IMR-90 (cell line): ENCODE data around the gene HSP90AB1. TPM values are rescaled to one million over a fixed set of nuclear protein-coding genes. Genes with fewer than 3 reads are reported as not detected.

Experiments used
- ATAC-seq: fragments of 200-7000 bp; cut with Tn5 transposase; 2 replicates; pipeline ENCODE4 v1.9.1; 2020; ENCODE audit warnings: low read depth, mild to moderate bottlenecking, moderate library complexity
- BruUV-seq: library from RNA; stranded (reverse); fragments of 400-500 nt; replicated peaks from 2 replicates; lab custom pipeline; 2021; lab: Mats Ljungman, UMichigan
- CTCF ChIA-PET: fragments of 300-600 bp; formaldehyde crosslinking; extraction: SDS; loops from one replicate; lab custom pipeline; 2021; ENCODE audit warnings: antibody characterized with exemption; lab: Yijun Ruan, JAX
- POLR2A ChIA-PET: fragments of 300-600 bp; sonication (Branson Sonifier 250); formaldehyde crosslinking; loops from one replicate; lab custom pipeline; 2022; ENCODE audit warnings: antibody characterized with exemption; ENCODE audit not compliant: unreplicated experiment; lab: Charles Lee
- DNase-seq: peaks from one replicate; pipeline ENCODE4 v3.0.0; 2013
- H2AFZ ChIP-seq: replicated peaks from 2 replicates; pipeline ENCODE3; 2013; ENCODE audit warnings: low read length, mild to moderate bottlenecking; ENCODE audit not compliant: poor library complexity
- H2AK5ac ChIP-seq: 2 replicates; pipeline ENCODE4 v1.6.1; 2013; ENCODE audit warnings: low read depth, low read length, inconsistent platforms
- H2AK9ac ChIP-seq: replicated peaks from 2 replicates; pipeline ENCODE3; 2013; ENCODE audit warnings: mild to moderate bottlenecking, low read depth, low read length, moderate library complexity; ENCODE audit not compliant: poor library complexity
- H2BK120ac ChIP-seq: 2 replicates; pipeline ENCODE4 v1.6.1; 2013; ENCODE audit warnings: low read depth, low read length, inconsistent platforms
- H2BK15ac ChIP-seq: 3 replicates; pipeline ENCODE4 v1.6.1; 2013; ENCODE audit warnings: low read depth, low read length, inconsistent platforms
- H2BK20ac ChIP-seq: 2 replicates; pipeline ENCODE4 v1.6.1; 2013; ENCODE audit warnings: low read depth, mild to moderate bottlenecking, inconsistent platforms, low read length, moderate library complexity
- H2BK5ac ChIP-seq: 2 replicates; pipeline ENCODE4 v1.6.1; 2013; ENCODE audit warnings: mild to moderate bottlenecking, low read depth, low read length, inconsistent platforms; ENCODE audit not compliant: poor library complexity, severe bottlenecking
- H3K14ac ChIP-seq: replicated peaks from 2 replicates; pipeline ENCODE4 v1.6.1; 2013; ENCODE audit warnings: low read depth, low read length, inconsistent platforms
- H3K18ac ChIP-seq: 2 replicates; pipeline ENCODE4 v1.6.1; 2013; ENCODE audit warnings: low read depth, low read length, control low read depth
- H3K23ac ChIP-seq: 2 replicates; pipeline ENCODE4 v1.6.1; 2013; ENCODE audit warnings: low read depth, low read length, inconsistent platforms
- H3K27ac ChIP-seq: 2 replicates; pipeline ENCODE4 v1.5.1; 2013; ENCODE audit warnings: mild to moderate bottlenecking, control low read depth, low read length; ENCODE audit not compliant: insufficient read depth
- H3K27me3 ChIP-seq: 2 replicates; pipeline ENCODE4 v1.6.1; 2013; ENCODE audit warnings: low read length; ENCODE audit not compliant: control insufficient read depth, insufficient read depth
- H3K36me3 ChIP-seq: 2 replicates; pipeline ENCODE4 v1.6.1; 2013; ENCODE audit warnings: low read length, mixed read lengths; ENCODE audit not compliant: control insufficient read depth, insufficient read depth
- H3K4ac ChIP-seq: 2 replicates; pipeline ENCODE4 v1.6.1; 2013; ENCODE audit warnings: low read depth, low read length, inconsistent platforms
- H3K4me1 ChIP-seq: 2 replicates; pipeline ENCODE4 v1.6.1; 2013; ENCODE audit warnings: low read length, mixed read lengths; ENCODE audit not compliant: control insufficient read depth, insufficient read depth
- H3K4me2 ChIP-seq: 2 replicates; pipeline ENCODE4 v1.6.1; 2013; ENCODE audit warnings: low read depth, mild to moderate bottlenecking, control low read depth, low read length, moderate library complexity
- H3K4me3 ChIP-seq: 2 replicates; pipeline ENCODE4 v1.5.1; 2013; ENCODE audit warnings: low read depth, mild to moderate bottlenecking, control low read depth, low read length, moderate library complexity; ENCODE audit not compliant: insufficient read depth
- H3K56ac ChIP-seq: 2 replicates; pipeline ENCODE4 v1.6.1; 2013; ENCODE audit warnings: low read length, inconsistent platforms; ENCODE audit not compliant: insufficient read depth; ENCODE audit errors: extremely low read depth
- H3K79me1 ChIP-seq, 2 experiments: 2 replicates each; pipeline ENCODE4 v1.6.1; 2013; ENCODE audit warnings: low read length in 2 of 2, inconsistent platforms in 1 of 2, low read depth in 1 of 2
- H3K9ac ChIP-seq: 2 replicates; pipeline ENCODE4 v1.6.1; 2013; ENCODE audit warnings: low read depth, low read length, control low read depth
- H3K9me1 ChIP-seq: 2 replicates; pipeline ENCODE4 v1.6.1; 2013; ENCODE audit warnings: low read length, inconsistent platforms; ENCODE audit not compliant: insufficient read depth
- H3K9me3 ChIP-seq: 2 replicates; pipeline ENCODE4 v1.6.1; 2013; ENCODE audit warnings: low read length; ENCODE audit not compliant: control insufficient read depth, insufficient read depth
- H4K20me1 ChIP-seq: 2 replicates; pipeline ENCODE4 v1.6.1; 2013; ENCODE audit warnings: low read length, inconsistent platforms; ENCODE audit not compliant: insufficient read depth
- H4K5ac ChIP-seq: 2 replicates; pipeline ENCODE4 v1.6.1; 2013; ENCODE audit warnings: mild to moderate bottlenecking, low read depth, low read length, control low read depth
- H4K8ac ChIP-seq, 2 experiments: 2 replicates each; pipeline ENCODE4 v1.6.1; 2013; ENCODE audit warnings: low read depth in 2 of 2, low read length in 2 of 2, control low read depth in 1 of 2, inconsistent platforms in 1 of 2
- H4K91ac ChIP-seq: 2 replicates; pipeline ENCODE4 v1.6.1; 2013; ENCODE audit warnings: low read depth, low read length, inconsistent platforms; ENCODE audit not compliant: insufficient read depth
- BHLHE40 ChIP-seq: fragments of 150-350 bp; IDR thresholded peaks from 2 replicates; pipeline ENCODE4 v1.6.1; 2016; ENCODE audit warnings: mild to moderate bottlenecking, low read depth, low read length
- CHD1 ChIP-seq: IDR thresholded peaks from 2 replicates; pipeline ENCODE4 v1.6.1; 2012; ENCODE audit warnings: low read depth, low read length, improper control_type of control experiment
- CTCF ChIP-seq: conservative IDR thresholded peaks from 2 replicates; pipeline ENCODE4 v1.5.1; 2012; ENCODE audit warnings: mild to moderate bottlenecking, low read depth, low read length, improper control_type of control experiment
- MAZ ChIP-seq: IDR thresholded peaks from 2 replicates; pipeline ENCODE4 v1.6.1; 2012; ENCODE audit warnings: low read depth, mild to moderate bottlenecking, low read length, improper control_type of control experiment, moderate library complexity, borderline replicate concordance
- NFE2L2 ChIP-seq: fragments of 150-350 bp; IDR thresholded peaks from 2 replicates; pipeline ENCODE4 v1.6.1; 2016; ENCODE audit warnings: low read depth, mild to moderate bottlenecking, low read length
- RAD21 ChIP-seq: IDR thresholded peaks from 2 replicates; pipeline ENCODE4 v1.6.1; 2012; ENCODE audit warnings: low read length, improper control_type of control experiment
- RCOR1 ChIP-seq: IDR thresholded peaks from 2 replicates; pipeline ENCODE4 v1.6.1; 2012; ENCODE audit warnings: mild to moderate bottlenecking, low read length, improper control_type of control experiment; ENCODE audit not compliant: insufficient replicate concordance
- WGBS, 2 experiments: methylation state at CpG; one replicate each; pipeline versions ENCODE4 v1.1.5 to v1.1.7; 2013; ENCODE audit warnings: missing lambda C conversion rate in 2 of 2; ENCODE audit not compliant: insufficient read length in 1 of 2; ENCODE audit errors: extremely low coverage in 2 of 2; 5-methylcytosine and 5-hydroxymethylcytosine counted together
- dilution Hi-C: fragments of 300-500 bp; cut with HindIII; formaldehyde crosslinking; loops from one replicate; pipeline ENCODE4 v1.14.3; 2018; ENCODE audit warnings: low sequenced_read_pairs; ENCODE audit not compliant: unreplicated experiment
- in situ Hi-C: fragments of 300-500 bp; cut with MboI; formaldehyde crosslinking; loops from 3 replicates; pipeline ENCODE4 v1.14.3; 2019; ENCODE audit warnings: low sequenced_read_pairs, inconsistent platforms, mixed read lengths
- intact Hi-C: fragments of 100-400 bp; cut with micrococcal nuclease; formaldehyde crosslinking; loops from 2 replicates; pipeline ENCODE4 v1.10.0; 2022
- polyA plus RNA-seq, 3 experiments: library from polyadenylated mRNA; depleted of rRNA; stranded (reverse); fragments of >200 nt; gene quantifications; 2 replicates each; pipeline ENCODE4 v1.2.3, GENCODE V29; 2012; ENCODE audit warnings: low replicate concordance in 1 of 3
- total RNA-seq: library from RNA; depleted of rRNA; stranded (reverse); fragments of >200 nt; gene quantifications from 2 replicates; pipeline ENCODE4 v1.2.3, GENCODE V29; 2012

The HSP90AB1 gene
- total and polyA plus RNA-seq, 2 of the 4 experiments (the other 2 are of a cell fraction), result 887 to 1,307 TPM

GRCh38 chr6:44229376-44230033 is 17.4 kb upstream of the HSP90AB1 start:
- Histone ChIP-seq H3K27me3 (no peaks in the 10 kb centered on the region), H3K36me3 (peaks cover 2% of the 10 kb centered on the region; the same call in 1 of the 2 replicates), H3K4me1 (peaks cover 6% of the 10 kb centered on the region), H2AK9ac (no peak overlapping the region), H4K8ac (no peak overlapping the region), H3K4me2 (no peak overlapping the region), H3K23ac (no peak overlapping the region), H3K4ac (no peak overlapping the region), H3K14ac (no peak overlapping the region), H3K4me3 (no peak overlapping the region), H3K79me1 (peaks cover 0 to 5% of the 10 kb centered on the region in 2 experiments; a peak in 1 of 4 replicates), H3K9ac (no peak overlapping the region), H2BK20ac (no peak overlapping the region), H3K56ac (no peak overlapping the region), H2BK5ac (no peak overlapping the region), H3K27ac (no peak overlapping the region), H3K18ac (no peak overlapping the region), H4K20me1 (no peaks in the 10 kb centered on the region), H3K9me3 (no peaks in the 10 kb centered on the region), H2BK120ac (no peak overlapping the region), H2BK15ac (no peak overlapping the region), H2AFZ (no peak overlapping the region), H4K5ac (no peak overlapping the region), H3K9me1 (no peaks in the 10 kb centered on the region), H4K91ac (no peak overlapping the region), H2AK5ac (no peak overlapping the region)
- no TSS peak for BruUV-seq
- 90% methylated on average over 6 of the region's 11 CpGs; no CpG with 5 or more reads in 1 of the 2 experiments for WGBS, 2 experiments
- TF ChIP-seq BHLHE40, result no peak
- no peak for TF ChIP-seq RAD21
- no peak for TF ChIP-seq NFE2L2
- no peak for TF ChIP-seq MAZ
- no peak for TF ChIP-seq RCOR1
- TF ChIP-seq CHD1, result no peak
- TF ChIP-seq CTCF, result no peak
- in situ Hi-C loops (loop anchor here (5.0 kb wide), 1 partner anchor 57 kb away; no protein-coding TSS in a partner anchor), intact Hi-C loops (no loop called here), dilution Hi-C loops (no loop called here)
- no peak for DNase-seq
- ATAC-seq, result no peak
- ChIA-PET POLR2A (no interaction called here), CTCF (no interaction called here)
